Kidney epithelial cell (primary cell): ENCODE measurements around the gene ABR. TPM values are rescaled to one million over a fixed set of nuclear protein-coding genes. Genes with fewer than 3 reads are reported as not detected.
"Not testable (repeated sequence)": the region's sequence is repeated elsewhere in the genome, so short reads cannot be mapped to it uniquely, and the experiment has no call there.

Experiments used
- DNase-seq: peaks from one replicate; pipeline ENCODE4 v3.0.0-alpha.2; 2010; ENCODE audit warnings: low read depth
- H3K27me3 ChIP-seq: 2 replicates; pipeline ENCODE4 v1.6.0; 2011; ENCODE audit warnings: low read length; ENCODE audit not compliant: control insufficient read depth, insufficient read depth
- H3K36me3 ChIP-seq: 2 replicates; pipeline ENCODE4 v1.5.1; 2011; ENCODE audit warnings: low read length; ENCODE audit not compliant: control insufficient read depth, insufficient read depth
- H3K4me3 ChIP-seq: 2 replicates; pipeline ENCODE4 v1.5.1; 2011; ENCODE audit warnings: low read depth, mild to moderate bottlenecking, control low read depth, low read length
- total RNA-seq: library from RNA; depleted of rRNA; stranded (reverse); fragments of >200 nt; gene quantifications from 2 replicates; pipeline ENCODE4 v1.2.3, GENCODE V29; 2015
- TF ChIP-seq, protein P1 (sequence below): IDR thresholded peaks from 2 replicates; pipeline ENCODE4 v1.5.1; 2011; ENCODE audit warnings: mild to moderate bottlenecking, moderate library complexity, low read length, control low read depth, inconsistent platforms; ENCODE audit not compliant: insufficient read depth, poor library complexity, severe bottlenecking

Gene ABR
- total RNA-seq, 1 donor from 2014 or later = 141 TPM

DNA sequence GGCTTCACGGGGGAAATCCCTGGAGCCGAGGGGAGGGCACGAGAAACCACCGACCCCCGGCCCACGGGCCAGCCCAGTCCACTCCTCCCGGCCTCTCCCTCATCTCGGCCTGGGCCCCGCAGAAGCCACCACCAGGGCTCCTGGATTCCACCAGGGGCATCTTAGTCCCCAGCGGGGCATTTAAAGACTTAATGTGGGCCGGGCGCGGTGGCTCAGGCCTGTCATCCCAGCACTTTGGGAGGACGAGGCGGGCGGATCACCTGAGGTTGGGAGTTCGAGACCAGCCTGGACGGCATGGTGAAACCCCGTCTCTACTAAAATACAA is 24.1 kb upstream of the ABR start:
- no peak for DNase-seq

DNA sequence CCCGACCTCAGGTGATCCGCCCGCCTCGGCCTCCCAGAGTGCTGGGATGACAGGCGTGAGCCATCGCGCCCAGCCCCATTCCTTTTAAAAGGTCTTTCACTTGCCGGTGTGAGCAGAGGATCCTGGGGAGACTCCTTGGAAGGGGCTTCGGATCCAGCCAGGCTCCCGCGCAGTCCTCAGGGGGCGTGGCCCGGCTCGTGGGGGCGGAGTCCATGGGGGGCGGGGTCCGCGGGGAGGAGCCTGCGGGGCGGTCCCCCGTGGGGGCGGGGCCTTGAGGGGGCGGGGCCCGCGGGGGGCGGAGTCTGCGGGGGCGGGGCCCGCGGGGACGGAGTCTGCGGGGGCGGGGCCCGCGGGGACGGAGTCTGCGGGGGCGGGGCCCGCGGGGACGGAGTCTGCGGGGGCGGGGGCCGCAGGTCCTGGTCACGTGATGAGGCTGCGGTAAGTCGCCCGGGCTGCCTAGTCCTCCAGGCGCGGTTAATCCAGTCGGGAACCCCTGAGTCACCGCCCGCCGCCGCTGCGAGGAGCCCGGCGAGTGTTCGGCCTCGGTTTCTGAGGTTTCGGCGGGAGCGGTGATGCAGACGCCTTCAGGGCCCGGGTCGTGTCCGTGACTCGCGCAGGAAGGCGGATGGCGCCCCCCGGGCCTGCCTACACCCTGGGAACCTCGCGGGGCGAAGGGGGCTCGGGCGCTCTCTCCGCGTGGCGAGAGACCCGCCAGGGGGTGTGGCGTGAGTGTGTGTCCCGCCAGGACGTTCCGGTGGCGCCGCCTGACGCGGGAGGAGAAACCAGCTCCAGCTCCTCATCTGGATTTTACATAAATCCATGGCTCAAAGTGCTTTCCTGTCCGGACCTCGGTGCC is 23.6 kb upstream of the ABR start:
- DNase-seq = no peak

More for the DNA sequence above, 24.1 kb upstream of the ABR start:
- Histone ChIP-seq H3K27me3 (no peaks in the 10 kb centered on the region), H3K36me3 (no peaks in the 10 kb centered on the region), H3K4me3 (peak overlapping the region; percentile 53)
- TF ChIP-seq, protein P1, sequence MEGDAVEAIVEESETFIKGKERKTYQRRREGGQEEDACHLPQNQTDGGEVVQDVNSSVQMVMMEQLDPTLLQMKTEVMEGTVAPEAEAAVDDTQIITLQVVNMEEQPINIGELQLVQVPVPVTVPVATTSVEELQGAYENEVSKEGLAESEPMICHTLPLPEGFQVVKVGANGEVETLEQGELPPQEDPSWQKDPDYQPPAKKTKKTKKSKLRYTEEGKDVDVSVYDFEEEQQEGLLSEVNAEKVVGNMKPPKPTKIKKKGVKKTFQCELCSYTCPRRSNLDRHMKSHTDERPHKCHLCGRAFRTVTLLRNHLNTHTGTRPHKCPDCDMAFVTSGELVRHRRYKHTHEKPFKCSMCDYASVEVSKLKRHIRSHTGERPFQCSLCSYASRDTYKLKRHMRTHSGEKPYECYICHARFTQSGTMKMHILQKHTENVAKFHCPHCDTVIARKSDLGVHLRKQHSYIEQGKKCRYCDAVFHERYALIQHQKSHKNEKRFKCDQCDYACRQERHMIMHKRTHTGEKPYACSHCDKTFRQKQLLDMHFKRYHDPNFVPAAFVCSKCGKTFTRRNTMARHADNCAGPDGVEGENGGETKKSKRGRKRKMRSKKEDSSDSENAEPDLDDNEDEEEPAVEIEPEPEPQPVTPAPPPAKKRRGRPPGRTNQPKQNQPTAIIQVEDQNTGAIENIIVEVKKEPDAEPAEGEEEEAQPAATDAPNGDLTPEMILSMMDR = no peak

DNA sequence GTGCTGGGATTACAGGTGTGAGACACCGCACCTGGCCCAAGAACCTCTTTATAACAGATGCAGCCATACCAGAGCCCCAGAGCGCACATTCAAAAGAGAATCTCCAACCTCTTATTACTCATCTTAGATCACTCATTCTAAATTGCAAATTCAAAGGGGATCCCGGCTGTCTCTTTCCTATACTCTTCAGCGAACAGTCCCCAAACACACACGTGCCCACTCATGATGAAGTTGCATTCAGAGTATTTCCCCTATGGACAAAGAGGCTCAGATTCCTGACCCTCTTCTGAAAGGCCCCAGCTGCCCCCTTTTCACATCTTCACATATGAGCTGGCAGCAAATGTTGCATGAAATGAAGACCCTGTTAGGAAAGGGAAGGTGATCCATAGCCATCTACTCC is 22.5 kb upstream of the ABR start:
- Histone ChIP-seq H3K4me3 (no peak overlapping the region), H3K27me3 (no peaks in the 10 kb centered on the region), H3K36me3 (no peaks in the 10 kb centered on the region)
- TF ChIP-seq, protein P1 = no peak
- no peak for DNase-seq

More for the DNA sequence above, 23.6 kb upstream of the ABR start:
- TF ChIP-seq, protein P1 = no peak
- Histone ChIP-seq H3K4me3 (peak overlapping the region; percentile 53), H3K27me3 (no peaks in the 10 kb centered on the region), H3K36me3 (no peaks in the 10 kb centered on the region)

DNA sequence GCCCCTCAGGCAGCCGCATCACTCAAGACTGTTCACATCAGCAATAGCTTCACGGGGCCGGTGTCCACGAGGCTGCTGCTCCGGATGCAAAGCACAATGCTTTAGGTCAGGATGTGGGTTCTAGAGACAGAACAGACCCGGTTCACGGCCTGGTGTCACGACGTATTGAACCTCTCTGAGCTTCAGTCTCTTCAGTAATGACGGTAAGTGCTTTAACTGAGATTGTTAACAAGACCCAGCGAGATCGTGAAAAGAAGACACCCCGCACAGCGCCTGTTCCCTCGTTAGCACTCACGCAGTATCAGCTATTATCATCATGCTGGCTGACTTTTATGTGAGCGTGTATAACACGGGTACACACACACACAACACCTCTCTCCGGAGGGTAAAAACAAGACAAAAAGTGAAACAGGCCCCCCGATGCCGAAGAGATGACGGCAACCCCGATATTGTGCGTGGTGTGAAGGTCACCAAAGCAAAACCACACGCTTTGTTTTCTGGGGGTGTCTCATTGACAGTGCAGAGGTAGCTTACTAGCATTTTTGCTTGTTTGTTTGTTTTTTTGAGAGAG is 21.4 kb upstream of the ABR start:
- TF ChIP-seq, protein P1 = no peak
- Histone ChIP-seq H3K36me3 (no peaks in the 10 kb centered on the region), H3K27me3 (no peaks in the 10 kb centered on the region), H3K4me3 (no peak overlapping the region)
- DNase-seq = no peak

DNA sequence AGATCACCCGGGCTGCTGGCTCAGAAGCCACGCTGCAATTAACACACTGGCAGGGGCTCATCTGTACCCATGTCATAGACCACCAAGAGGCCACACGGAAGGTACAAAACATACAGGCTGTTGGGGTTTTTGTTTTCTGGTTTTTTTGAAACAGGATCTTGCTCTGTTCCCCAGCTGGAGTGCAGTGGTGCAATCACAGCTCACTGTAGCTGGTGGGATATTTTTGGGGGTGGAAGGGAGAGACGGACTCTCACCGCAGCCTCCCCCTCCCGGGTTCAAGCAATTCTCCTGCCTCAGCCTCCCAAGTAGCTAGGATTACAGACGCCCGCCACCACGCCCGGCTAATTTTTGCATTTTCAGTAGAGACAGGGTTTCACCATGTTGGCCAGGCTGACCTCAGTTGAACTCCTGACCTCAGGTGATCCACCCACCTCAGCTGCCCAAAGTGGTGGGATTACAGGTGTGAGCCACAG is 19.5 kb upstream of the ABR start:
- not testable (repeated sequence) for H3K4me3 ChIP-seq, H3K27me3 ChIP-seq, DNase-seq, H3K36me3 ChIP-seq

DNA sequence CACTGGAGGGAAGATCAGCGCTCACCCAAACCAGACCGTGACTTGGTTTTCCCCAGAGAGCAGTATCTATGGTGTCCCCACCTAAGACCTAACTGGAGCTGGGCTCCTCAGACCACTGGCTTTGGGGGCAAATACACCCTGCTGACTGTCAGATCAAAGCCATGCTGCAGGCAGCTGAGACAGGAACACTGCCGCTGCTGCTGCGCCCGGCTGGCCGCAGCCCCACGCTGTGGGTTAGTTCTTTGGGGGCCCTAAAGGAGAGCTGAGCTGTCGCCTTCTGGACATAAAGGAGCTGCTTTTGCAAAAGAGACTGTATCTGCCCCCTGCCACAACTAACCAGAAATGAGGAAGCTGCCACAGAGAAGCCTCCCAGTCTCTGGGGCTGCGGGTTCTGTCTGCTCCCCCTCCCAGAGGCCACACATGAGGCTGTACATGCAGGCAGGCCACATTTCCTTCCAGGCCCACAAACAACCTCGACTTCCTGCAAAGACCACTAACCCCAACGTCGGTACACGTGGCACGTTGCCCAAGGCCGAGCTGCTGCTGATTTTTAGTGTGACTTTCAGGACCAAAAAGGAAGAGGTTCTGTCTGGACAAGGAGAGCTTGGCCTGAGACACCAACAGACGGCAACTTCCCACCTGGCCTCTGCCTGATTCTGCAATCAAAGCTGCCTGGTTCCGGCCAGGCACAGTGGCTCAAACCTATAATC is 18.2 kb upstream of the ABR start:
- no peak for DNase-seq
- no peak overlapping the region for H3K4me3 ChIP-seq
- no peaks in the 10 kb centered on the region for H3K27me3 ChIP-seq
- H3K36me3 ChIP-seq = no peaks in the 10 kb centered on the region
- TF ChIP-seq, protein P1 = no peak
